ENCODE measurements around the gene SDSL. TPM values are rescaled to one million over a fixed set of nuclear protein-coding genes. Genes with fewer than 3 reads are reported as not detected.

SDSL gene
- total and polyA plus RNA-seq, 2 of the 13 experiments (the other 11 are each of a cell fraction or from before 2014, with no cell fraction given): 1.2 to 1.7 TPM

- no peak for TF ChIP-seq ZNF142 (CRISPR knock-in tag; IDR thresholded peaks at IDR 0.05)
- TF ChIP-seq GABPA (IDR thresholded peaks at IDR 0.05; ENCODE audit: low read depth, low read length): peak; percentile 37; the same call in 1 of the 2 replicates
- peak; percentile 66 for TF ChIP-seq GABPA (CRISPR knock-in tag; IDR thresholded peaks at IDR 0.05; ENCODE audit: low read depth)
- no peak for TF ChIP-seq ZFP41 (CRISPR knock-in tag; IDR thresholded peaks at IDR 0.05; ENCODE audit: borderline replicate concordance)
- TF ChIP-seq AKNA (CRISPR knock-in tag; IDR thresholded peaks at IDR 0.05; ENCODE audit: borderline replicate concordance): no peak
- 0 out of 2 replicates have a peak, but pooled peaks have one; percentile 3 for TF ChIP-seq HOXA9 (CRISPR knock-in tag; IDR thresholded peaks at IDR 0.05; ENCODE audit: borderline replicate concordance)
- TF ChIP-seq ZSCAN30 (CRISPR knock-in tag; IDR thresholded peaks at IDR 0.05): no peak; the same call in 1 of the 2 replicates
- peak; percentile 86 for TF ChIP-seq FOSL2 (CRISPR knock-in tag; IDR thresholded peaks at IDR 0.05)
- TF ChIP-seq SAP130 (CRISPR knock-in tag; IDR thresholded peaks at IDR 0.05; ENCODE audit: low read depth): peak; percentile 81
- peak; percentile 90 for TF ChIP-seq PRDM15 (CRISPR knock-in tag; IDR thresholded peaks at IDR 0.05)
- peak; percentile 44; the same call in 1 of the 2 replicates for TF ChIP-seq NFKB2 (CRISPR knock-in tag; IDR thresholded peaks at IDR 0.05; ENCODE audit: borderline replicate concordance)
- TF ChIP-seq GABPB1 (CRISPR knock-in tag; IDR thresholded peaks at IDR 0.05): peak; percentile 71
Measured at GRCh38 chr12:113422030-113422885, at the start of gene SDSL (continued).
